ENCODE data around the gene FNDC5.

FNDC5 gene

GRCh38 chr1:32868806-32869455, 1.8 kb downstream of the FNDC5 start:
- no peak overlapping the region for H3K4me3 ChIP-seq (ENCODE audit: low read depth, low read length)
- DNase-seq (ENCODE audit: low read depth): no peak

- H3K4me3 ChIP-seq (ENCODE audit: low read depth, low read length): no peak overlapping the region
- DNase-seq (ENCODE audit: low read depth): no peak
Measured at GRCh38 chr1:32868085-32868484, 2.6 kb downstream of the FNDC5 start.

- DNase-seq (ENCODE audit: low read depth): no peak
- H3K4me3 ChIP-seq (ENCODE audit: low read depth, low read length): no peak overlapping the region
Measured at GRCh38 chr1:32867671-32868070, 3.0 kb downstream of the FNDC5 start.

GRCh38 chr1:32867151-32867550, 3.6 kb downstream of the FNDC5 start:
- no peak for DNase-seq (ENCODE audit: low read depth)
- H3K4me3 ChIP-seq (ENCODE audit: low read depth, low read length): no peak overlapping the region

- no peak overlapping the region for H3K4me3 ChIP-seq (ENCODE audit: low read depth, low read length)
- no peak for DNase-seq (ENCODE audit: low read depth)
Measured at GRCh38 chr1:32865639-32866405, 4.9 kb downstream of the FNDC5 start.

- H3K4me3 ChIP-seq (ENCODE audit: low read depth, low read length): no peak overlapping the region
- DNase-seq (ENCODE audit: low read depth): no peak
Measured at GRCh38 chr1:32864375-32865019, 6.2 kb downstream of the FNDC5 start.

- no peak overlapping the region for H3K4me3 ChIP-seq (ENCODE audit: low read depth, low read length)
- no peak for DNase-seq (ENCODE audit: low read depth)
Measured at GRCh38 chr1:32863881-32864245, 6.8 kb downstream of the FNDC5 start.

GRCh38 chr1:32863218-32863880, 7.4 kb downstream of the FNDC5 start:
- no peak overlapping the region for H3K4me3 ChIP-seq (ENCODE audit: low read depth, low read length)
- DNase-seq (ENCODE audit: low read depth): no peak

GRCh38 chr1:32861904-32862695, 8.6 kb downstream of the FNDC5 start:
- DNase-seq (ENCODE audit: low read depth): no peak
- no peak overlapping the region for H3K4me3 ChIP-seq (ENCODE audit: low read depth, low read length)

- DNase-seq (ENCODE audit: low read depth): no peak
- H3K4me3 ChIP-seq (ENCODE audit: low read depth, low read length): no peak overlapping the region
Measured at GRCh38 chr1:32860566-32860965, 10.1 kb downstream of the FNDC5 start.

- H3K4me3 ChIP-seq (ENCODE audit: low read depth, low read length): no peak overlapping the region
- DNase-seq (ENCODE audit: low read depth): no peak
Measured at GRCh38 chr1:32859915-32860314, 10.8 kb downstream of the FNDC5 start.

- DNase-seq (ENCODE audit: low read depth): no peak
- H3K4me3 ChIP-seq (ENCODE audit: low read depth, low read length): no peak overlapping the region
Measured at GRCh38 chr1:32858791-32859190, 11.9 kb downstream of the FNDC5 start.

GRCh38 chr1:32858136-32858535, 12.6 kb downstream of the FNDC5 start:
- no peak overlapping the region for H3K4me3 ChIP-seq (ENCODE audit: low read depth, low read length)
- no peak for DNase-seq (ENCODE audit: low read depth)

GRCh38 chr1:32855861-32856617, 14.7 kb downstream of the FNDC5 start:
- H3K4me3 ChIP-seq (ENCODE audit: low read depth, low read length): no peak overlapping the region
- no peak for DNase-seq (ENCODE audit: low read depth)

- no peak overlapping the region for H3K4me3 ChIP-seq (ENCODE audit: low read depth, low read length)
- DNase-seq (ENCODE audit: low read depth): no peak
Measured at GRCh38 chr1:32848354-32849063, 22.2 kb downstream of the FNDC5 start.

GRCh38 chr1:32831878-32832277, 38.8 kb downstream of the FNDC5 start:
- no peak overlapping the region for H3K4me3 ChIP-seq (ENCODE audit: low read depth, low read length)
- no peak for DNase-seq (ENCODE audit: low read depth)

- no peak overlapping the region for H3K4me3 ChIP-seq (ENCODE audit: low read depth, low read length)
- DNase-seq (ENCODE audit: low read depth): no peak
Measured at GRCh38 chr1:32830092-32830852, 40.4 kb downstream of the FNDC5 start.

GRCh38 chr1:32828341-32828740, 42.4 kb downstream of the FNDC5 start:
- DNase-seq (ENCODE audit: low read depth): no peak
- no peak overlapping the region for H3K4me3 ChIP-seq (ENCODE audit: low read depth, low read length)
